WTC11 (cell line): ENCODE results near the gene LPIN3.

Experiments
- CTCF ChIP-seq: fragments of 200-600 bp; IDR thresholded peaks from 2 replicates; pipeline ENCODE4 v1.8.0; 2022; ENCODE audit warnings: antibody characterized with exemption
- ESRRA ChIP-seq: sonication (generic); formaldehyde crosslinking; IDR thresholded peaks from 2 replicates; pipeline ENCODE4 v1.8.1; 2022; ENCODE audit warnings: mild to moderate bottlenecking, missing genetic modification reagents, borderline replicate concordance
- GABPB1 ChIP-seq: sonication (generic); formaldehyde crosslinking; IDR thresholded peaks from 2 replicates; pipeline ENCODE4 v1.8.1; 2023; ENCODE audit warnings: mild to moderate bottlenecking, missing genetic modification reagents
- NFATC4 ChIP-seq: fragments of 250-450 bp; sonication (Bioruptor Pico); IDR thresholded peaks from 2 replicates; pipeline ENCODE4 v1.9.0; 2021; ENCODE audit warnings: mild to moderate bottlenecking
- STAT6 ChIP-seq: sonication (generic); formaldehyde crosslinking; conservative IDR thresholded peaks from 2 replicates; pipeline ENCODE4 v1.8.1; 2023; ENCODE audit warnings: mild to moderate bottlenecking, low read depth, missing genetic modification reagents, moderate library complexity
- TP53 ChIP-seq: sonication (generic); formaldehyde crosslinking; IDR thresholded peaks from 2 replicates; pipeline ENCODE4 v1.8.1; 2023; ENCODE audit warnings: mild to moderate bottlenecking, missing genetic modification reagents
- ZNF232 ChIP-seq: sonication (generic); formaldehyde crosslinking; IDR thresholded peaks from 2 replicates; pipeline ENCODE4 v1.8.0; 2022; ENCODE audit warnings: mild to moderate bottlenecking, missing genetic modification reagents
- TF ChIP-seq, protein P1 (sequence below): sonication (generic); formaldehyde crosslinking; IDR thresholded peaks from 2 replicates; pipeline ENCODE4 v1.8.0; 2022; ENCODE audit warnings: mild to moderate bottlenecking, missing genetic modification reagents

- no peak for TF ChIP-seq CTCF
- TF ChIP-seq, protein P1, sequence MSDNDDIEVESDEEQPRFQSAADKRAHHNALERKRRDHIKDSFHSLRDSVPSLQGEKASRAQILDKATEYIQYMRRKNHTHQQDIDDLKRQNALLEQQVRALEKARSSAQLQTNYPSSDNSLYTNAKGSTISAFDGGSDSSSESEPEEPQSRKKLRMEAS (CRISPR knock-in tag) = no peak
- TF ChIP-seq ZNF232 (CRISPR knock-in tag) = no peak
- no peak for TF ChIP-seq GABPB1 (CRISPR knock-in tag)
- no peak for TF ChIP-seq NFATC4 (CRISPR knock-in tag)
- no peak for TF ChIP-seq ESRRA (CRISPR knock-in tag)
- TF ChIP-seq TP53 (CRISPR knock-in tag) = no peak
- TF ChIP-seq STAT6 (CRISPR knock-in tag) = no peak
These were observed 9.7 kb upstream of the LPIN3 start for GRCh38 chr20:41330941-41331340.
